ENCODE results near the gene SNRNP70. TPM values are rescaled to one million over a fixed set of nuclear protein-coding genes. Genes with fewer than 3 reads are reported as not detected.
A peak's percentile ranks its signal among the peaks of the same experiment; 100 is the strongest.
"Not testable (repeated sequence)": the region's sequence is repeated elsewhere in the genome, so short reads cannot be mapped to it uniquely, and the experiment has no call there.

Gene SNRNP70
- polyA plus RNA-seq, 2 donors, result 160 to 252 TPM

GRCh38 chr19:49049834-49050233 is 35.4 kb upstream of the SNRNP70 start:
- H3K4me1 ChIP-seq (ENCODE audit: control insufficient read depth in 2 of 2, insufficient read depth in 2 of 2, low read length in 1 of 2); H3K36me3 ChIP-seq (ENCODE audit: control insufficient read depth in 2 of 2, insufficient read depth in 2 of 2, low read length in 1 of 2); H3K9me3 ChIP-seq (ENCODE audit: control insufficient read depth in 2 of 2, insufficient read depth in 1 of 2, low read depth in 1 of 2, low read length in 1 of 2); H3K27me3 ChIP-seq (ENCODE audit: control insufficient read depth in 1 of 2, insufficient read depth in 2 of 2, low read length in 2 of 2); H3K4me3 ChIP-seq (ENCODE audit: low read depth in 1 of 2, low read length in 2 of 2); H3K27ac ChIP-seq (ENCODE audit: low read depth in 2 of 2, low read length in 1 of 2): not testable (repeated sequence)
- 69 to 73% methylated on average over 3 of the region's 4 CpGs for WGBS, 2 donors

GRCh38 chr19:49050376-49051033 is 34.7 kb upstream of the SNRNP70 start:
- H3K36me3 ChIP-seq (ENCODE audit: control insufficient read depth in 2 of 2, insufficient read depth in 2 of 2, low read length in 1 of 2); H3K9me3 ChIP-seq (ENCODE audit: control insufficient read depth in 2 of 2, insufficient read depth in 1 of 2, low read depth in 1 of 2, low read length in 1 of 2); H3K4me1 ChIP-seq (ENCODE audit: control insufficient read depth in 2 of 2, insufficient read depth in 2 of 2, low read length in 1 of 2); H3K27me3 ChIP-seq (ENCODE audit: control insufficient read depth in 1 of 2, insufficient read depth in 2 of 2, low read length in 2 of 2); H3K27ac ChIP-seq (ENCODE audit: low read depth in 2 of 2, low read length in 1 of 2); H3K4me3 ChIP-seq (ENCODE audit: low read depth in 1 of 2, low read length in 2 of 2): not testable (repeated sequence)
- 55 to 60% methylated on average over 24 of the region's 24 CpGs for WGBS, 2 donors

DNA sequence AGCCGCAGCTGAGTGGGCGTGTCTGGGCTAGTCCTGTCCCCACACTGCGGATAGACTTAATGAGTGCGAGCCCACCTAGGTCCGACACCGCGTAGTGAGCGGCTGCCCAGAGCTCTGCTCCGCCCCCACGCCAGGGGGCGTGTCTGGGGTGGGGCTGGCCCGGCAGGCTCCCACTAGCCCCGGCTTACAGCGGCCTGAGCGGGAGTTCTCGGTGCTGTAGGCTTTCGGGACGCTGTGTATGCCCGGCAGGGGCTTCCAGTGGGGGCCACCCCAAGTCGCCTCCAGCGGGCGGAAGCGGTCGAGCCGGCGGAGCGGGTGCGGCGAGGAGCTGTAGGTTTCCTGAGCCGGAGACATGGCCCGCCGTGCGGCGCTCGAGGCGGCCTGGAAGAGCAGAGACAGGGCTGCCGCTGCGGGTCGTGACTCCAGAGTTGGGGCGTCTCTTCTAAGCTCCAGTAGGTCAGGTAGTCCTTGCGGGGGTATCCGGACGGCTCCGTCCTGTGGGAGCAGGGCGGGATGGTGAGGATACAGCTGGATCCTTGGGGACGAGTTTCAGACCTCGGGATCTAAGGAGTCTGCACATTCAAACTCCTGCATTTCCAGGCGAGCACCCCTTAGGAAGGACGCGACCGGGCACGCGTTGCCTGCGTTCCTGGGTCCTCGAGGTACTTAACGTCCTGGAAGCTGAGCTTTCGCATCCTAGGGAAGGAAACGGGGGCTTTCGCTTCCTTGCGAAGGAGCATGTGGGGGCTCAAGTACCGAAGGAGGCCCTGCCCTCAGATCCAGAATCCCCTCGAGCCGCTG is 28.9 kb upstream of the SNRNP70 start:
- WGBS, 2 donors, result 1% methylated on average over 60 to 63 of the region's 63 CpGs
- Histone ChIP-seq H3K4me3 (ENCODE audit: low read depth in 1 of 2, low read length in 2 of 2) (peak overlapping the region; percentile 43 to 50), H3K4me1 (ENCODE audit: control insufficient read depth in 2 of 2, insufficient read depth in 2 of 2, low read length in 1 of 2) (peaks cover 0 to 18% of the 10 kb centered on the region in 2 donors), H3K9me3 (ENCODE audit: control insufficient read depth in 2 of 2, insufficient read depth in 1 of 2, low read depth in 1 of 2, low read length in 1 of 2) (no peaks in the 10 kb centered on the region), H3K27ac (ENCODE audit: low read depth in 2 of 2, low read length in 1 of 2) (no peak overlapping the region), H3K36me3 (ENCODE audit: control insufficient read depth in 2 of 2, insufficient read depth in 2 of 2, low read length in 1 of 2) (no peaks in the 10 kb centered on the region), H3K27me3 (ENCODE audit: control insufficient read depth in 1 of 2, insufficient read depth in 2 of 2, low read length in 2 of 2) (no peaks in the 10 kb centered on the region)

- Histone ChIP-seq H3K4me1 (ENCODE audit: control insufficient read depth in 2 of 2, insufficient read depth in 2 of 2, low read length in 1 of 2) (peaks cover 0 to 18% of the 10 kb centered on the region in 2 donors), H3K4me3 (ENCODE audit: low read depth in 1 of 2, low read length in 2 of 2) (peak overlapping the region; percentile 46 to 50)
- H3K27me3 ChIP-seq (ENCODE audit: control insufficient read depth in 1 of 2, insufficient read depth in 2 of 2, low read length in 2 of 2); H3K9me3 ChIP-seq (ENCODE audit: control insufficient read depth in 2 of 2, insufficient read depth in 1 of 2, low read depth in 1 of 2, low read length in 1 of 2); H3K36me3 ChIP-seq (ENCODE audit: control insufficient read depth in 2 of 2, insufficient read depth in 2 of 2, low read length in 1 of 2); H3K27ac ChIP-seq (ENCODE audit: low read depth in 2 of 2, low read length in 1 of 2): not testable (repeated sequence)
- 2 to 3% methylated on average over 26 to 34 of the region's 34 CpGs for WGBS, 2 donors
Measured at GRCh38 chr19:49056902-49057596, 28.2 kb upstream of the SNRNP70 start.

DNA sequence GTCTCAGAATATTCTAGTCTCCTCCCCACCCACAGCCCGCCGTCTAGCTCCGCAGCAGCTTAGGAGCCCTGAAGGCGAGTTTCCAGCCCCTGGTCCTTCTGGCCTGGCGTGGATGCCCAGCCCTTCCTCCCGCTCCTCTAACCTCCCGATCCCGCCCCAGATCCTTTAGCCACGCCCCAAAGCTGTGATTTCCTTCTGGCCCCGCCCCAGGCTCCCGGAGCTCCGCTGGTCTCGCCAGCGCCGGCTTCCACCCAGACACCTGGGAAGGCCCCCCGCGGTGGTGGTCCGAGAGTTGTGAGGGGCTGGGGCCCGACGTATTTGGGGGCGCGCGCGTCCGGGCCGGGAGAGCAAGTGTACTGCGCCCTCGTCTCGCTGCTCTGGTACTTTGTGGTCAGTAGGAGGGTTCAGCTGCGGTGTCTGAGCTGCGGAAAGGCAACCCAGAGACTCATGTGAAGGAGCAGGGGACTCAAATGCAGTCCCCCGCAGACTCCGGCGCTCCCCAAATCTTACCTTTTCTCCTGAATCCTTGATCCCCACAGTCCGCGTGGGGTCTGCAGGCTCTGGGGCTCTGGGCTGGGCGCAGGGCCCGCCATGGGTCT is 27.5 kb upstream of the SNRNP70 start, which contains the start of gene CGB7:
TSS of gene CGB7 (minus strand) at position 114 of the 599 bp plus-strand sequence. CDS start 2,374 bp downstream, outside the sequence.
- WGBS, 2 donors, result 3% methylated on average over 38 of the region's 38 CpGs
- Histone ChIP-seq H3K27ac (ENCODE audit: low read depth in 2 of 2, low read length in 1 of 2) (no peak within 1 kb of the TSS), H3K36me3 (ENCODE audit: control insufficient read depth in 2 of 2, insufficient read depth in 2 of 2, low read length in 1 of 2) (no peaks in the 10 kb centered on the region), H3K4me1 (ENCODE audit: control insufficient read depth in 2 of 2, insufficient read depth in 2 of 2, low read length in 1 of 2) (peaks cover 0 to 18% of the 10 kb centered on the region in 2 donors), H3K27me3 (ENCODE audit: control insufficient read depth in 1 of 2, insufficient read depth in 2 of 2, low read length in 2 of 2) (no peaks in the 10 kb centered on the region), H3K9me3 (ENCODE audit: control insufficient read depth in 2 of 2, insufficient read depth in 1 of 2, low read depth in 1 of 2, low read length in 1 of 2) (no peaks in the 10 kb centered on the region), H3K4me3 (ENCODE audit: low read depth in 1 of 2, low read length in 2 of 2) (peak within 1 kb of the TSS; percentile 46 to 50)

DNA sequence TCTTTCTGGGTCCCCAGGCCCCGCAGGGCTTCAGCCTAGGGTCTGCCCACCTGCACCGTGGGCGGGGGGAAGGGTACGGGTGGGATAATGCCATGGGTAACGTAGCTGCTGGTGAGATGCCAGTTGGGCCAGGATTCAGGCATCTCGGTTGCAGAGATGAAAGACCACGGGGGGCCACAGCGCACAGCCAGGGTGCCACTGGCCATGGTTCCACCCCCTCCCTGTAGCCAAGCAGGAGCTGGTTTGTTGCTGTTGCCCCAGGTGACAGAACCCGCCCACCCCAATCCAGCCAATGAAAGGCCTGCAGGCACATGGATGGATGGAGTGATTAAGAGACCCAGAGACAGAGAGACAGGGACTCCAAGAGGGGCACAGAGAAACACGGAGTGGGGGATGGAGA is 26.7 kb upstream of the SNRNP70 start:
- Histone ChIP-seq H3K4me3 (ENCODE audit: low read depth in 1 of 2, low read length in 2 of 2) (no peak overlapping the region), H3K4me1 (ENCODE audit: control insufficient read depth in 2 of 2, insufficient read depth in 2 of 2, low read length in 1 of 2) (peaks cover 0 to 18% of the 10 kb centered on the region in 2 donors), H3K9me3 (ENCODE audit: control insufficient read depth in 2 of 2, insufficient read depth in 1 of 2, low read depth in 1 of 2, low read length in 1 of 2) (no peaks in the 10 kb centered on the region), H3K36me3 (ENCODE audit: control insufficient read depth in 2 of 2, insufficient read depth in 2 of 2, low read length in 1 of 2) (no peaks in the 10 kb centered on the region), H3K27ac (ENCODE audit: low read depth in 2 of 2, low read length in 1 of 2) (no peak overlapping the region), H3K27me3 (ENCODE audit: control insufficient read depth in 1 of 2, insufficient read depth in 2 of 2, low read length in 2 of 2) (no peaks in the 10 kb centered on the region)
- 31 to 33% methylated on average over 10 of the region's 10 CpGs for WGBS, 2 donors

DNA sequence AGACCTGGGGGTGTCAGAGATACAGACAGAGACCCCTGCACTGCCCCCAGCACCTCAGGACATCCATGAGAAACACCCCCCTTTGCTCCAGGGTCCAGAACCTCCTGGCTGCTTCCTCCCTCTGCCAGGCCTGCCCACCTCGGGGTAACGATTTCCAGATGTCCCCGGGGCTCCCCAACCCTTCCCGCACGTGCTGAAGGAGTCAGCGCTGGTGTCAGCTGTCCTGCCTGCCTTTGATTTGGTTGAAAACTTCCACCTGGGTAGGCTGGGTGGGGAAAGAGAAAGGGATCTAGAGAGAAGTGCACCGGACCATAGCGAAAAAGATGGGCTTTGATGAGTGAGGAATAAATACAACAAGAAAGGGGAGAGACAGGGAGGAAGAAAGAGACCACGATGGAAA is 26.2 kb upstream of the SNRNP70 start:
- Histone ChIP-seq H3K27ac (ENCODE audit: low read depth in 2 of 2, low read length in 1 of 2) (no peak overlapping the region), H3K27me3 (ENCODE audit: control insufficient read depth in 1 of 2, insufficient read depth in 2 of 2, low read length in 2 of 2) (no peaks in the 10 kb centered on the region)

DNA sequence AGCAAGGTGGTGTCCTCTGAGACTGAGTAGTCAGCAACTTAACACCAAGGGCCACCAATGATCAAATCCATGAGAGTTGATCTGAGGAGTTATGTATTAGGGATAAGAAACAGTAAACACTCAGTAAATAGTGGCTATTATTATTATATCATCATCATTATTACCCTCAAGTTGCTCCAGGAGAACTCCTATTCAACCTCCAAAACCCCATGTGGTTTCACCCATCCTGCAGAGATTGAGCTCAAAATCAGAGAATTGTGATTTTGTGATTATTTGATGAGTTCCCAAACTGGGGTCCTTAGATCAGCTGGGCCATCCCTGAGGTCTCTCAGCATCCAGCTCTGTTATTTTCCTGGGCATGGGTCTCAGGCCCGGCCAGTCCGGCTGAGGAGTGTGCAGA is 24.3 kb upstream of the SNRNP70 start:
- Histone ChIP-seq H3K27me3 (ENCODE audit: control insufficient read depth in 1 of 2, insufficient read depth in 2 of 2, low read length in 2 of 2) (no peaks in the 10 kb centered on the region), H3K27ac (ENCODE audit: low read depth in 2 of 2, low read length in 1 of 2) (no peak overlapping the region), H3K4me3 (ENCODE audit: low read depth in 1 of 2, low read length in 2 of 2) (no peak overlapping the region), H3K4me1 (ENCODE audit: control insufficient read depth in 2 of 2, insufficient read depth in 2 of 2, low read length in 1 of 2) (peaks cover 3 to 16% of the 10 kb centered on the region in 2 donors), H3K36me3 (ENCODE audit: control insufficient read depth in 2 of 2, insufficient read depth in 2 of 2, low read length in 1 of 2) (no peaks in the 10 kb centered on the region), H3K9me3 (ENCODE audit: control insufficient read depth in 2 of 2, insufficient read depth in 1 of 2, low read depth in 1 of 2, low read length in 1 of 2) (no peaks in the 10 kb centered on the region)
- 95 to 98% methylated on average over 2 of the region's 2 CpGs for WGBS, 2 donors

More for the DNA sequence above, 26.2 kb upstream of the SNRNP70 start:
- Histone ChIP-seq H3K9me3 (ENCODE audit: control insufficient read depth in 2 of 2, insufficient read depth in 1 of 2, low read depth in 1 of 2, low read length in 1 of 2) (no peaks in the 10 kb centered on the region), H3K4me3 (ENCODE audit: low read depth in 1 of 2, low read length in 2 of 2) (no peak overlapping the region), H3K36me3 (ENCODE audit: control insufficient read depth in 2 of 2, insufficient read depth in 2 of 2, low read length in 1 of 2) (no peaks in the 10 kb centered on the region), H3K4me1 (ENCODE audit: control insufficient read depth in 2 of 2, insufficient read depth in 2 of 2, low read length in 1 of 2) (peaks cover 0 to 18% of the 10 kb centered on the region in 2 donors)
- WGBS, 2 donors, result 44 to 54% methylated on average over 9 of the region's 9 CpGs

- H3K27me3 ChIP-seq (ENCODE audit: control insufficient read depth in 1 of 2, insufficient read depth in 2 of 2, low read length in 2 of 2), result no peaks in the 10 kb centered on the region
- WGBS, 2 donors, result 73 to 78% methylated on average over 25 of the region's 25 CpGs
- no peaks in the 10 kb centered on the region for H3K9me3 ChIP-seq (ENCODE audit: control insufficient read depth in 2 of 2, insufficient read depth in 1 of 2, low read depth in 1 of 2, low read length in 1 of 2)
- H3K4me3 ChIP-seq (ENCODE audit: low read depth in 1 of 2, low read length in 2 of 2), result no peak overlapping the region
- H3K27ac ChIP-seq (ENCODE audit: low read depth in 2 of 2, low read length in 1 of 2), result no peak overlapping the region
- no peaks in the 10 kb centered on the region for H3K36me3 ChIP-seq (ENCODE audit: control insufficient read depth in 2 of 2, insufficient read depth in 2 of 2, low read length in 1 of 2)
- H3K4me1 ChIP-seq (ENCODE audit: control insufficient read depth in 2 of 2, insufficient read depth in 2 of 2, low read length in 1 of 2), result peaks cover 3 to 11% of the 10 kb centered on the region in 2 donors
Measured at GRCh38 chr19:49061445-49061844, 23.8 kb upstream of the SNRNP70 start.
